Nephron progenitor cell (in vitro differentiated cells): ENCODE results near the gene BCAM.

Experiments used
- DNase-seq: peaks from one replicate; pipeline ENCODE4 v3.0.0; 2021
- H3K27ac Mint-ChIP-seq: 2 replicates; pipeline ENCODE4 v1.8.0; 2021; ENCODE audit warnings: mild to moderate bottlenecking, moderate library complexity, mixed read lengths
- H3K27me3 Mint-ChIP-seq: 2 replicates; pipeline ENCODE4 v1.8.0; 2021; ENCODE audit warnings: mild to moderate bottlenecking, low read depth, mixed read lengths; ENCODE audit not compliant: poor library complexity
- H3K36me3 Mint-ChIP-seq: 2 replicates; pipeline ENCODE4 v1.8.0; 2021; ENCODE audit warnings: low read depth, mixed read lengths
- H3K4me1 Mint-ChIP-seq: 2 replicates; pipeline ENCODE4 v1.8.0; 2021; ENCODE audit warnings: mixed read lengths
- H3K4me3 Mint-ChIP-seq: 2 replicates; pipeline ENCODE4 v1.8.0; 2021; ENCODE audit warnings: mild to moderate bottlenecking, moderate library complexity, mixed read lengths
- H3K9me3 Mint-ChIP-seq: 2 replicates; pipeline ENCODE4 v1.8.0; 2021; ENCODE audit warnings: mild to moderate bottlenecking, moderate library complexity, mixed read lengths
- TF ChIP-seq, protein P1 (sequence below): fragments of 200-600 bp; sonication (generic); IDR thresholded peaks from 2 replicates; pipeline ENCODE4 v1.5.0; 2021; ENCODE audit warnings: antibody characterized with exemption

BCAM gene

DNA sequence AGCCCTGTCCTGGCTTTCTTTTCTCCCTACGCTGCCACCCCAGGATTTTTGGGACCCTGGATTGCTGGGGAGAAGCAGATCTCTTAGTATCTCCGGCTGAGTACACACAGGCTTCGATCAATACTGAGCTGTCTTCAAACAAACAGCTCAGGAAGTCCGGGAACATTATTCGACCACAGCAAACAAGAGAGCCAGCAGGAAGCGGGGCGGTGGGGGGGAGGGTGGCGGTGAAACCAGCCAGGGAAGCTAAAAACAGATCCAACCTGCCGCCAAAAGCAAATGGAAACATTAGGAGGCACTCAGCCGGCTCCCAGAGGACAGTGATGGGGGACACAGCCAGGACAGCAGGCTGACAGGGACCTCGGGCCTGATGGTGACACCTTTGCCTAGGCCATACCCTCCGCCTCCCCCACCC lies 12.2 kb upstream of the BCAM start:
- H3K9me3 Mint-ChIP-seq, result no peaks in the 10 kb centered on the region
- H3K4me3 Mint-ChIP-seq, result peak overlapping the region; percentile 35
- H3K27me3 Mint-ChIP-seq, result peaks cover 11% of the 10 kb centered on the region
- TF ChIP-seq, protein P1, sequence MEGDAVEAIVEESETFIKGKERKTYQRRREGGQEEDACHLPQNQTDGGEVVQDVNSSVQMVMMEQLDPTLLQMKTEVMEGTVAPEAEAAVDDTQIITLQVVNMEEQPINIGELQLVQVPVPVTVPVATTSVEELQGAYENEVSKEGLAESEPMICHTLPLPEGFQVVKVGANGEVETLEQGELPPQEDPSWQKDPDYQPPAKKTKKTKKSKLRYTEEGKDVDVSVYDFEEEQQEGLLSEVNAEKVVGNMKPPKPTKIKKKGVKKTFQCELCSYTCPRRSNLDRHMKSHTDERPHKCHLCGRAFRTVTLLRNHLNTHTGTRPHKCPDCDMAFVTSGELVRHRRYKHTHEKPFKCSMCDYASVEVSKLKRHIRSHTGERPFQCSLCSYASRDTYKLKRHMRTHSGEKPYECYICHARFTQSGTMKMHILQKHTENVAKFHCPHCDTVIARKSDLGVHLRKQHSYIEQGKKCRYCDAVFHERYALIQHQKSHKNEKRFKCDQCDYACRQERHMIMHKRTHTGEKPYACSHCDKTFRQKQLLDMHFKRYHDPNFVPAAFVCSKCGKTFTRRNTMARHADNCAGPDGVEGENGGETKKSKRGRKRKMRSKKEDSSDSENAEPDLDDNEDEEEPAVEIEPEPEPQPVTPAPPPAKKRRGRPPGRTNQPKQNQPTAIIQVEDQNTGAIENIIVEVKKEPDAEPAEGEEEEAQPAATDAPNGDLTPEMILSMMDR, result no peak
- DNase-seq, result no peak
- no peaks in the 10 kb centered on the region for H3K36me3 Mint-ChIP-seq
- H3K4me1 Mint-ChIP-seq, result peaks cover 47% of the 10 kb centered on the region
- peak overlapping the region; percentile 72 for H3K27ac Mint-ChIP-seq

- H3K4me1 Mint-ChIP-seq, result peaks cover 36% of the 10 kb centered on the region
- DNase-seq, result no peak
- no peaks in the 10 kb centered on the region for H3K9me3 Mint-ChIP-seq
- H3K27me3 Mint-ChIP-seq, result peaks cover 22% of the 10 kb centered on the region
- TF ChIP-seq, protein P1, result no peak
- peak overlapping the region; percentile 50 for H3K27ac Mint-ChIP-seq
- no peak overlapping the region for H3K4me3 Mint-ChIP-seq
- H3K36me3 Mint-ChIP-seq, result no peaks in the 10 kb centered on the region
Observed at GRCh38 chr19:44799627-44800346, 9.1 kb upstream of the BCAM start.

GRCh38 chr19:44800461-44800860 lies 8.4 kb upstream of the BCAM start:
- no peak overlapping the region for H3K4me3 Mint-ChIP-seq
- TF ChIP-seq, protein P1, result peak; percentile 90
- no peaks in the 10 kb centered on the region for H3K9me3 Mint-ChIP-seq
- DNase-seq, result peak; percentile 97
- peaks cover 25% of the 10 kb centered on the region for H3K27me3 Mint-ChIP-seq
- no peak overlapping the region for H3K27ac Mint-ChIP-seq
- peaks cover 35% of the 10 kb centered on the region for H3K4me1 Mint-ChIP-seq
- H3K36me3 Mint-ChIP-seq, result no peaks in the 10 kb centered on the region

DNA sequence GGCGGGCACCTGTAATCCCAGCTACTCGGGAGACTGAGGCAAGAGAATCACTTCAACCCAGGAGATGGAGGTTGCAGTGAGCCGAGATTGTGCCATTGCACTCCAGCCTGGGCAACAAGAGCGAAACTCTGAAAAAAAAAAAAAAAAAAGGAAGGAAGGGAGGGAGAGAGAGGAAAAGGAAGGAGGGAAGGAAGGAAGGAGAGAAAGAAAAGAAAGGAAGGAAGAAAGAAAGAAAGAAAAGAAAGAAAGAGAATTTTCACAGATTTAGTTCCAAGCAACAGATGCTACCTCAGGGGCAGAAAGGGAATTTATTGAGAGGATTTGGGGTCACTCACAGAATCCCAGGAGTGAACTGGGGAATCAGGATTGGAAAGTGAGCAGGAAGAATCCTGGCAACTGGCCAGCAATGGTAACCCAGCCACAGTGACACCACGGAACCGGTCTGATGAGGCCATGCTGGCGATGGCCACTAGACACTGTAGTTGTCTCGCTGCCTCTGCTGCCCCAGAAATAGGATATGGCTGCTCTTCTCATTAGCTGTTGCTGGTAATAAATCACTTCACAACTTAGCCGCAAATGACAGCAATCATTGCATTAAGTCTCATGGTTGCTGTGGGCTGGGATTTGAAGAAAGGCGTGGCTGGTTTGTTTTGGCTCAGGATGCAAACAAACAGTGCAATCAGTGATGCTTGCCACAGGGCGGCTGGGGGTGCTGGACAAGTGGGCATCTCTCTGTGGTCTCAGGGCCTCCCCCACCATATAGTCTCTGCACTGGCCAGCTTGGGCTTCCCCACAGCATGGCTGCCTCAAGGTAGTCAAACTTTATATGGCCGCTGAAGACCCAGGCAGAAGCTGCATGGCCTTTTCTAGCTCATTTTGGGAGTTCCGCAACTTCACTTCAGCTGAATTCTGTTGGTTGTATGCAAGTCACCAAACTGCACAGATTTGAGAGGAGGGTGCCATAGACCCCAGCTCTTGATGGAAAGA lies 5.2 kb upstream of the BCAM start:
- Mint-ChIP-seq H3K27me3 (peaks cover 31% of the 10 kb centered on the region), H3K9me3 (no peaks in the 10 kb centered on the region), H3K4me3 (no peak overlapping the region), H3K36me3 (no peaks in the 10 kb centered on the region), H3K4me1 (peaks cover 40% of the 10 kb centered on the region), H3K27ac (no peak overlapping the region)
- TF ChIP-seq, protein P1, result no peak
- DNase-seq, result no peak

DNA sequence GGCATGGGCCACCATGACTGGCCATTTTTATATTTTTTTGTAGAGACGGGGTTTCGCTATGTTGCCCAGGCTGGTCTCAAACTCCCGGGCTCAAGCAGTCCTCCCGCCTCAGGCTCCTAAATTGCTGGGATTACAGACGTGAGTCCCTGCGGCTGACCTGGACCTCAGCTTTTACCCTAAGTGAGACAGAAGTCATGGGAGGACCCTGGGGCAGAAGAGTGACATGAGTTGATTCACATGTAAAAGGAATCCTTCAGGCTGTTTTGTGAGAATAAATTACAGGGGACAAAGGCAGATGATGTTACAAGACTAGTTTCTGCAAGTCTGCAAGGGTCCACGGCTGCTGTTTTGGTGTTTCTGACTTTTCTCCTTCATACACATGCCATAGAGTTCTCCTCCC lies 2.6 kb upstream of the BCAM start:
- Mint-ChIP-seq H3K4me1 (peaks cover 53% of the 10 kb centered on the region), H3K27me3 (peaks cover 35% of the 10 kb centered on the region), H3K4me3 (no peak overlapping the region), H3K9me3 (no peaks in the 10 kb centered on the region), H3K27ac (no peak overlapping the region), H3K36me3 (no peaks in the 10 kb centered on the region)
- TF ChIP-seq, protein P1, result no peak
- DNase-seq, result no peak
